ENCODE data around the gene RHBDD1. TPM values are rescaled to one million over a fixed set of nuclear protein-coding genes. Genes with fewer than 3 reads are reported as not detected.

RHBDD1 gene
- total and polyA plus RNA-seq, 11 donors = 4.7 to 44.5 (median 32.6) TPM

DNA sequence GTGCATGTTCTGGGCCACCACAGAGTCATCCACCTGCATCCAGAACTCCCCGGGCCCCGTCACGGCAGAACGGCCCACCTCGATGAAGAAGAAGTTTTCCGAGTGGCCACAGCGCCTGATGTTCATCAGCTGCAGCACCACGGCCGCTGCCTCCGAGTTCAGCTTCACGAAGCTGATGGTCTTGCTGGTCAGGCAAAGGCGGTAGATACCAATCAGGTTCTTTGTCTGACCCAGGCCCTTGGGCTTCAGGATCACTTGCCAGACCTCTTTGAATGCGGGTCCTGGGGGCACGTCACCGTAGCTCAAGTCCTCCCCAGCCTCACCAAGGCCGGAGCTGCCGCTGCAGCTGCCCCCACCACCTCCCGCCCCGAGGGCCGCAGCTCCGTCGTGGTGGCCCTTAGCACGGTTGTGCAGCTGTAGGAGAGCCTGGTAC is 37.8 kb upstream of the RHBDD1 start:
- Histone ChIP-seq H3K36me3 (peaks cover 0 to 9% (median 0%) of the 10 kb centered on the region in 9 donors), H3K27me3 (peaks cover 0 to 26% (median 0%) of the 10 kb centered on the region in 9 donors), H3K27ac (peak overlapping the region; percentile 22 to 98 (median 94)), H3K4me1 (peaks cover 0 to 73% (median 40%) of the 10 kb centered on the region in 12 donors), H3K4me3 (peak overlapping the region; percentile 45 to 97 (median 82)), H3K9me3 (no peaks in the 10 kb centered on the region)
- DNase-seq (peak in 3 of 5 donors; percentile 31 to 67 (median 39)), ATAC-seq (no peak)
- WGBS, 4 donors = 54 to 75% (median 61%) methylated on average over 8 to 23 of the region's 23 CpGs
- TF ChIP-seq, protein P1, sequence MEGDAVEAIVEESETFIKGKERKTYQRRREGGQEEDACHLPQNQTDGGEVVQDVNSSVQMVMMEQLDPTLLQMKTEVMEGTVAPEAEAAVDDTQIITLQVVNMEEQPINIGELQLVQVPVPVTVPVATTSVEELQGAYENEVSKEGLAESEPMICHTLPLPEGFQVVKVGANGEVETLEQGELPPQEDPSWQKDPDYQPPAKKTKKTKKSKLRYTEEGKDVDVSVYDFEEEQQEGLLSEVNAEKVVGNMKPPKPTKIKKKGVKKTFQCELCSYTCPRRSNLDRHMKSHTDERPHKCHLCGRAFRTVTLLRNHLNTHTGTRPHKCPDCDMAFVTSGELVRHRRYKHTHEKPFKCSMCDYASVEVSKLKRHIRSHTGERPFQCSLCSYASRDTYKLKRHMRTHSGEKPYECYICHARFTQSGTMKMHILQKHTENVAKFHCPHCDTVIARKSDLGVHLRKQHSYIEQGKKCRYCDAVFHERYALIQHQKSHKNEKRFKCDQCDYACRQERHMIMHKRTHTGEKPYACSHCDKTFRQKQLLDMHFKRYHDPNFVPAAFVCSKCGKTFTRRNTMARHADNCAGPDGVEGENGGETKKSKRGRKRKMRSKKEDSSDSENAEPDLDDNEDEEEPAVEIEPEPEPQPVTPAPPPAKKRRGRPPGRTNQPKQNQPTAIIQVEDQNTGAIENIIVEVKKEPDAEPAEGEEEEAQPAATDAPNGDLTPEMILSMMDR (IDR thresholded peaks at IDR 0.05) = no peak
- TF ChIP-seq POLR2A (IDR thresholded peaks at IDR 0.05) = no peak
- intact Hi-C loops (cut with DNase I) = loop anchor here (2.0 to 10.0 kb wide), 21 partner anchors 56 to 911 kb away; no protein-coding TSS in a partner anchor

DNA sequence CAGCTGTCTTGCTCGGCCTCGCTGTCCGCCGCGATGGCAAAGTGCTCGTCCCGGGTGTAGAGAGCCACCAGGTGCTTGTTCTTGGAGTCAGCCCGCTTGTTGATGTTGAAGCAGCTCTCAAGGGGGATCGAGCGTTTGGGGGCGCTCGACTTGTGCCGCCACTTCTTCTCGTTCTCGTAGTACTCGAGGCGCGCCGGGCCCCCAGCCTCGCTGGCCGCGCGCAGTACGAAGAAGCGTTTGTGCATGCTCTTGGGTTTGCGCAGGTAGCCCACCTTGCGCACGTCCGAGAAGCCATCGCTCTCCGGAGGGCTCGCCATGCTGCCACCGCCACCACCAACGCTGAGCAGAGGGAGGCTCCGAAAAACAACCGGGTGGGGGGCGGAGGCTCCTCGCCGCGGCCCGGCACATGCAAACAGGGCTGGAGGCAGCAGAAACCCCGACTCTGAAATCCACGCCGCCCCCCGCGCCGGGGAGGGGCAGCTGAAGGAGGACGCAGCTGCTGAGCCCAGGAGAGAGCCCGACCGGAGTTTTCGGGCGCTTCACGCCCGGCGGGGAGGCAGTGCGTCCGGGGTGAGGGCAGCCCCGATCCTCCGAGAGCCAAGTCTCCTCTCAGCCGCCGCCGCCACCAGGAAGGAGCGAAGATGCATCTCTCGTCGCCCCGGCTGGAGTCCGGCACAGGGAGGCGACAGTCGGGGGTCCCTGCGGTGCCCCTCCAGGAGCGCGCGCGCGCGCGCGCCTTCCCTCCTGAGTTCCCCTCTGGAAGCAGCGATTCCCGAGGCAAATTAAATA is 37.2 kb upstream of the RHBDD1 start:
- peak; percentile 47 to 78 (median 56) for DNase-seq
- Histone ChIP-seq H3K36me3 (peaks cover 0 to 9% (median 0%) of the 10 kb centered on the region in 9 donors), H3K27ac (peak overlapping the region; percentile 69 to 98 (median 94)), H3K4me3 (peak overlapping the region; percentile 45 to 97 (median 82)), H3K4me1 (peaks cover 0 to 70% (median 37%) of the 10 kb centered on the region in 12 donors), H3K9me3 (no peaks in the 10 kb centered on the region), H3K27me3 (peaks cover 0 to 29% (median 0%) of the 10 kb centered on the region in 9 donors)
- intact Hi-C loops (cut with DNase I) = loop anchor here (5.0 to 10.0 kb wide), 20 partner anchors 56 to 911 kb away; no protein-coding TSS in a partner anchor
- 1 to 15% (median 5%) methylated on average over 32 to 80 of the region's 80 CpGs for WGBS, 4 donors
- TF ChIP-seq, protein P1 (IDR thresholded peaks at IDR 0.05) = peak in 3 of 12 donors; percentile 18 to 34 (median 31)
- TF ChIP-seq POLR2A (IDR thresholded peaks at IDR 0.05) = no peak
- ATAC-seq = no peak

DNA sequence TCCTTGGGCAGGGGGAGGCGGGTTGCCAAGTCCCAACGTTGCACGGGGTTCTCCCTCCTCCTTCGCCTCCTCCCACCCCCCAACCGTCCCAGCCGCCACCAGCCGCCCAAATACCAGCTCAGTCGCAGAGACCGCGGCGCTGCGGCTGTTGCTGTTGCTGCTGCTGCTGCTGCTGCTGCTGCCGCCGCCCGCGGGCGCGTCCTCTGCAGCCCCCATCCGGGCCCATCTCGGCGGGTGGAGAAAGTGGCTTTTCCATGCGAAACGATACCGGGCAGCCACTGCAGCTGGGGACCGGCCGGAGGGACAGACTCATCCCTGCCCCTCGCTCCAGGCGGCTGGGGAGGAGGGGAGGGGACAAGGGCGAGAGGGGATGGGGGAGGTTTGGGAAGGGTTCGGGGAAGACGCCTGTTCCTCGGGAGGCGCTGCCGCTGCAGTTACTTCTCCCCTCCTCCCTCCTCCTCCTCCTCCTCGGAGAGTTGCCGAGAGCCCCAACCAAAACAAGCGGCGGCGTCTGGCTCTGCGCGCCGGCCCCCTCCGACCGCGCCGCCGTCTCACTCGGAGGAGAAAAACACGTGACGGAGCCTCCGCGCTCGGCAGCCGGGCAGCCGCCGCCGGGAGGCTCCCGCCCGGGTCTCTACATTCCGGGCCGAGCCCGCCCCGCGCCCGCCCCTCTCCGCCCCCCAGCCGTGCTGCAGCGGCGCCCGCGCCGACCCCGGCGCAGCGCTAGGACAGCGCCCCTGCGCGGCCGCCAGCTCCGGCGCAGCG is 36.5 kb upstream of the RHBDD1 start, which contains the start of gene IRS1:
IRS1 (minus strand) TSS at position 610 of the 765 bp plus-strand sequence. CDS start 1,082 bp downstream, outside the sequence.
- H3K9me3 ChIP-seq = no peaks in the 10 kb centered on the region
- H3K4me1 ChIP-seq = peaks cover 0 to 63% (median 36%) of the 10 kb centered on the region in 12 donors
- peaks cover 0 to 9% (median 0%) of the 10 kb centered on the region in 9 donors for H3K36me3 ChIP-seq
- ATAC-seq (peak in 3 of 4 donors; percentile 28 to 66 (median 54)), DNase-seq (peak; percentile 74 to 89 (median 81))
- H3K27ac ChIP-seq = peak within 1 kb of the TSS; percentile 69 to 98 (median 94)
- TF ChIP-seq, protein P1 (IDR thresholded peaks at IDR 0.05) = peak in 7 of 12 donors; percentile 25 to 68 (median 39)
- TF ChIP-seq POLR2A (IDR thresholded peaks at IDR 0.05) = peak in 1 of 2 donors; percentile 53
- 0 to 1% (median 0%) methylated on average over 27 to 82 of the region's 82 CpGs for WGBS, 4 donors
- intact Hi-C loops (cut with DNase I) = loop anchor here (5.0 to 10.0 kb wide), 20 partner anchors 57 to 912 kb away; no protein-coding TSS in a partner anchor
- peak within 1 kb of the TSS; percentile 45 to 97 (median 82) for H3K4me3 ChIP-seq
- H3K27me3 ChIP-seq = peaks cover 0 to 31% (median 0%) of the 10 kb centered on the region in 9 donors

Measured in heart left ventricle (tissue), 16 donors.